ENCODE measurements around the gene METTL18.
"Not testable (repeated sequence)": the region's sequence is repeated elsewhere in the genome, so short reads cannot be mapped to it uniquely, and the experiment has no call there.

METTL18 gene

DNA sequence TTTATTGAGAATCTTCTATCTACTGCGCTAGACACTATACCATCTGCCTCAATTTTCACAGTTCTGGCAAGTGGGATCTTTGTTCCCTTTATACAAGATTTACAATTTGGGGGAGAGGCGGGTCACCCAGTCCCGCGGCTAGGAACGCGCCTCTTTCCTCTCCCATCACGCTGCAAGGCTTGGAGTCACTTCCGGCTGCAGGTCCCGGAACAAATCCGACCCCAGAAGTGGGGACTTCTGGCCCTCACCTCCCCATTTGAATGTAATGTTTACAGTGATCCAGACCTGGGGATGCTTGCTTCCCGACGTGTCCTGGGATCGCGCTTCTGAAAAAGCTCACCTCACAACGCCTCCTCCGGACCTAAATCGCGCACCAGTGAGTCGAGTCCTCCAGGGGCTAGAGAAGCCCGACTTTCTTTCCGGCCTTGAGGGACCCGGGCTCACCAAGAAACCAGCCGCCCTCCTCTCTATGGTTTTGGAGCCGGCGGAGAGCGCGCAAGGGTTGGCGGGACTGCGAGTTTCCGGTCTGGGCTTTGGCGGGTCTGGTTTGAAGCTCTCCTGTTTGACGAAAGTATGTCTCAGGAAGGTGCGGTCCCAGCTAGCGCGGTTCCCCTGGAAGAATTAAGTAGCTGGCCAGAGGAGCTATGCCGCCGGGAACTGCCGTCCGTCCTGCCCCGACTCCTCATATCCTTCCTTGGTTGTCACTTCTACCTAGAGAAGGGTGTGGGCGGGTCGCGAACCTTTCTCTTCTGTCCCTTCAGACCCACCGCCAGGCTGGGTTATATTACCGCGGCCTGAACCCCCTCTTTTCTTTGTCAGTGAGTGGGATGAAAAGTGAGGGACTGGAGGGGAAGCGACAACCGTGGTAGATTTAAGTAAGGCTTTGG, at the start of gene METTL18:
Gene METTL18, minus strand, starts transcription at position 378 of the 887 bp plus-strand sequence. CDS start 1,212 bp downstream, outside the sequence.
- DNase-seq = peak; percentile 95

DNA sequence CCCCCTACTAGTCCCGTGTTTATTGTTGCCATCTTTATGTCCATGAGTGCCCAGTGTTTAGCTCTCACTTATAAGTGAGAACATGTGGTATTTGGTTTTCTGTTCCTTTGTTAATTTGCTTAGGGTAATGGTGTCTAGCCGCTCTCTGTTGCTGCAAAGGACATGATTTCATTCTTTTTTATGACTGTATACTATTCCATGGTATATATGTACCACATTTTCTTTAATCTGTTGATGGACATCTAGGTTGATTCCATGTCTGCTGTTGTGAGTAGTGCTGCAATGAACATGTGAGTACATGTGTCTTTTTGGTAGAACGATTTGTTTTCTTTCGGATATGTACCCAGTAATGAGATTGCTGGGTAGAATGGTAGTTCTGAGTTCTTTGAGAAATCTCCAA, 44.2 kb upstream of the METTL18 start:
- no peak for DNase-seq

DNA sequence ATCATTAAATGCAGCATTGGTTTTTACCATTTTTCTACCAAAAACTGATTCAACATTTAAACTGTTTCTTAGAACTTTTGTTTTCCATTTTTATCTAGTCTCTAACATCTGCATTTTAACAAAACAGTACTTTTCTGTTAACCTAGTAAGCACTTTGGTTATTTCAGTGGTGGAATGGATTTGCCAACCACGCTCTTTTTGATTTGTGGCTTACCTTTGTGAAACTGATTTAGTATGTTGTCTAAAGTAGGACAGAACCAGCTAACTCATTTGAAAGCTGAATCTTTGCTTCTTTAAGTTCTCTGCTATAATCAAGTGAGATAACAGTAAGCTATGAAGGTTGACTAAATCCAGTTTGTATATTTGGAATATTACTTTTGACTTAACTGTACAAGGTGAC, 41.5 kb upstream of the METTL18 start:
- DNase-seq = no peak

DNA sequence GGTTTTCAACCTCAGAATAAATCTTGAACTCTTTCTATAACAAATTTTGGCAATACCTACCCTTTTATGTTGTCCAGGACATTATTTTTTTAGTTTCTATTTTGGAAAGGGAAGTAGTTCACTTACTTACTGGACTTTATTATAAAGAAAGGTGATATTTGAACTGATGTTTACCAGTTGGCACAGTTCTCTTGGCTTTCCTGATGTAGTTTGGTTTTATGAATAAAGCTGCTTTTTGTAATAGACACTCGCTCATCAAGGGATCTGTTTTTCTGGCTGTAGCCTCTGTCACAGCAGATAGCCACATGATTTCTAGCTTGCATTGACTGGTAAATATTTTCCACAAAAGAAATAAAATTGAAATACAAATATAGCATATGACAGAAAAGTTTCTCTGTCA, 40.9 kb upstream of the METTL18 start:
- DNase-seq = no peak

DNA sequence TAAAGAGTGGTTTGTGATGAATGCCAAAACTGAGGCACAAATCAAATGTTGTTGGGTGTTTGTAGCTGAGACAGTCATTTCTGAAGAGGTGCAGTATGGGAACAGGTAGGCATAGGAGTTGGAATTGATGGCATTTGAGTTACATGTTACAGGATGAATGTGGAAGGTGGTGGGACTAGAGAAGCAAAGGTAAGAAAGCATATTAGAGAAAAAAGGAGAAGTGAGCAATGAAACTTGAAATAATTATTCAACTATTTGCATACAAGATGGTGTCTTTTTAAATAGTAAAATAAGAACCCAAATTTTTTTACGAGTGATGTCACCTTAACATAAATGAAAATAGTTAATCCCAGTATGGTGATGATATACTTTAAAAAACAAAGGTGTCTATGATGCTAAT, 40.2 kb upstream of the METTL18 start:
- DNase-seq = no peak

DNA sequence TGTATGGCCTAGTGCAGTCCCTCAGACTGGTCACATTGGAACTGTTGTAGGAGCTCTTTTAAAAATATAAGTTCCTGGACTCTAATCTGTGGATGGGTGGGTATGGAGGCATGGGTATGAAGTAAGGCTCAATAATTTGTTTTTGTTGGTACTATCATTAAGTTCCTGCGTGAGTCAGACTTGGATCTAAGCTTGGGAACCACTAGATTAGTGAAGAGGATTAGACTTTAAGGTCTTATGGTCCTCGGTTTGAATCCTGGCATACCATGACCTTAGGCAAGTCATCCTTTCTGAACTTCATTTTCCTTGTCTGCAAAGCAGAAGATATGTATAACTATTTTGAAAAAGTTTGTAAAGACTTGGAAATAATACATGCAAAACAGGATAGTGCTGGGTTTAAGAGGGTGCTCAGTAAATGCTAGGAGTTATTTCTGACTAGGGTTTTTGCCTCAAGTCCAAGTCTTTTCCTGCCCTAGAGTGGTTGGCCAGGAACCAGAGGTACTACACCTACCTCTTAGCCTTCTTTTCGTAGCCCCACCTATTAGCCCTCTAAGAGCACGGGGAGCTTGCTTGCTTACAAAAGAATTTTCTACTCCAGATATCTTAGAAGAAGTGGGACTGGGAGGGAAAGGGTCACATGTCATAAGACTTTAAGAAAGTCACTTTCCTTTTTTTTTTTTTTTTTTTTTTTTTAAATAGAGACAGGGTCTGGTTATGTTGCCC, 38.6 kb upstream of the METTL18 start:
- no peak for DNase-seq

DNA sequence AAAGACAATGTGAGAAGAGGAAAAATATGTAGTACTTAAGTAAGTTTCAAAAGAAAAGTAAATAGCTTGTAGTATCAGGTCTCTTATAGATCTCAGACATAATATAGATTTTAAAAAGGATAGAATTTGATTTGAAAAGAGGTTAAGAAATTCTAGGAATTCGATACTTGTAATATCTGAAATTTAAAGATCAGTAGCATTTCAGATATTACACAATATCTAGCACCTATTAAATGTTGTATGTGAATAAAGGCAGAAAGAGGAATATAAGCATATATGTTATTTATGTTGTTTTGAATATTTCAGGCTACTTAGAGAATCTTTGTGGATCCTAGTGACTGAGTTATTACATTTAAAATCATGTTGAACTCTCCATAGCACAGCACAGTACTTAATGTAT, 35.0 kb upstream of the METTL18 start:
- no peak for DNase-seq

DNA sequence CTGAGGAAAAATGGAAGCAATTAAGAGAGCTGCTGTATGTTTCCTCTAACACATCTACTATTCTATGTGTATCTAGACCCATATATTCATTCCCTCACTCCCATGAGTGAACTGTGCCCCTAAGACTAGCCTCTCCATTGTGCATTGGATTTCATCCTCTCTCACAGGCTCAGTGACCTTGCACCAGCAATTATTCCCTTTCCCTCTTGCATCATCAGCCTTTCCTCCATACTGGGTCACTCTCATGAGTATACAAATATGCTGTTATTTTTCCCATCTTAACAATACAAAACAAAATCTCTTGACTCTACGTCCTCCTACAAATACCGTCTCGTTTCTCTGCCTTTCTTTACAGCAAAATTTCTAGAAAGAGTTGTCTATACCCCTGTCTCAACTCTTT, 29.4 kb upstream of the METTL18 start:
- no peak for DNase-seq

DNA sequence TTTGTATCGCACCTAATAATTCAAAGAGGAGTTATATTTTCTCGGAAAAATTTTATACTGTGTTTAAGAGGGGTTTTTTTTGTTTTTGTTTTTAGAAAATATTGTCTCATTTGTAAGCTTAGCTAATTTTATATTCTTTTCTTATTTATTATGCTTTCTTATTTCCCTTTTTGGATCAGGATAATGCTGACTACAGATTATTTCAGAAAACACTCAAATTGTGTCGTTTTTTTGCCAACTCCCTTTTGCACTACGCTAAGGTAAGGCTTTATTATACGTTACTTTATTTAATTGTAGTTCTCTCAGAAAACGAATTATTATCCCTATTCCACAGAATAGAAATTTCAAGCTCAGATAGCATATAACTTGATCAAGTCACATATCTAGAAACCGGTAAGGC, 26.8 kb upstream of the METTL18 start:
- no peak for DNase-seq

DNA sequence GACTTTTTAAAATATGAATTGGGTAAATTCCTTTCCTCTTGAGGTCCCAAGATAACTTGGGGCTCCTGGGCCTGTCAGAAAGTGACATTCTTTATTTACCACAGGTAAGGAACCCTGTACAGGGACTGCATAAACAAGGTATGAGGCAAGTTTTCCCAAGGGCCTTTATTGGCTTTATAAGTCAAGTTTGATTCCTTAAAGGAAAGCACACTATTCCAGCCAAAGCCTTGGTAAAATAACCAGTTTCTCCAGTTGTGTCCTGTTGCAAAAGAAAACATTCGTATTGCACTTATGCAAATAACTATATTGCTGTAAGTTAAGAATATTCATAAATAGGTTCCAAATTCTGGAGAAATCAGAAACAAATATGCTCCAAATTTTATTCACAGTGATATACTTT, 21.9 kb upstream of the METTL18 start:
- no peak for DNase-seq

DNA sequence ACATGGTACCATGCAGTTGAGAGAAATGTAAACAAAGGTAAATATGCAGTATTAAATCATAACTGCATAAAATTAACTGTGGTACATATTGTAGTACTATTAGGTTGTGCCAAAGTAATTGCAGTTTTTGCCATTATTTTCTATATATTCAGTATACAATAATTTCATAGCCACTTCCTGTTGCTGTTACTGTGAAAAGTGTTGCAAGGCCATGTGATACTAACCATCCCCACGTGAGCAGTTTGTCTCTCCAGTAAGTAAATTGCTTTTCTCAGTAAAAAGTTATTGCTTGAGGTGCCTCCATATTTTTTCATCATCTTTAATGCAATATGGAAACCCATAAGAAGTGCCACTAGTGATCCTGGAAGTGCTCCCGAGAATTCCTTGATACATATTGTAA, 19.6 kb upstream of the METTL18 start:
- DNase-seq = no peak

DNA sequence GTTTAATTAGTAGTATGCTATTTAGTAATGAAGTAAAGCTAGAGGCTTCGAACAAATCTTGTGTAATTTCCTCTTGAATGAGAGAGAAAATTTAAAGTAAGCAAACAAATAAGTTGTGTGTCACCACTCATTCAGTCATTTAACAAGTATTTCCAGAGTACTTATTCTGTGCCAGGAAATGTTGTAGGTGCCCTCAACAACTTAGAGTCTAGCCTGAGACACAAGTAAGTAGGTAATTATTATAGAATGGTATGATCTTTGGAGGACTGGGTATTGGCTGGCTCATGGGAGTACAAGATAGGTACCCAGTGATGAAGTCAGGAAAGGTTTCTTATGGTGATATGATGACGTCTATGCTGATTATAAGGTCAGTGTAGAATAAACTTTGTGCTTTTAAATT, 17.4 kb upstream of the METTL18 start:
- no peak for DNase-seq

DNA sequence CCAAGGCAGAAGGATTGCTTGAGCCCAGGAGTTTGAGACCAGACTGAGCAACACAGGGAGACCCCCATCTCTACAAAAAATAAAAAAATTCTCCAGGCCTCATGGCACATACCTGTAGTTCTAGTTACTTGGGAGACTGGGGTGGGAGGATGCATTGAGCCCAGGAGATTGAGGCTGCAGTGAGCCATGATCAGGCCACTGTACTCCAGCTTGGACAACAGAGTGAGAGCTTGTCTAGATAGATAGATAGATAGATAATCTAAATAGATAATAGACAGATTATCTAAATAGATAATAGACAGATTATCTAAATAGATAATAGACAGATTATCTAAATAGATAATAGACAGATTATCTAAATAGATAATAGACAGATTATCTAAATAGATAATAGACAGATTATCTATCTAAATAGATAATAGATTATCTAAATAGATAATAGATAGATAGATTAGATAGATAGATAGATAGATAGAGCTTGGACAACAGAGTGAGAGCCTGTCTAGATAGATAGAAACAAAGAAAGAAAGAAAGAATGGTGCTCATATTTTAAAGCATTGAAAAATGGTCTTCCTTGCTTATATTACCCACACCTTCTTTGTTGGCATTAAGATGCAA, 16.8 kb upstream of the METTL18 start:
- DNase-seq = not testable (repeated sequence)

DNA sequence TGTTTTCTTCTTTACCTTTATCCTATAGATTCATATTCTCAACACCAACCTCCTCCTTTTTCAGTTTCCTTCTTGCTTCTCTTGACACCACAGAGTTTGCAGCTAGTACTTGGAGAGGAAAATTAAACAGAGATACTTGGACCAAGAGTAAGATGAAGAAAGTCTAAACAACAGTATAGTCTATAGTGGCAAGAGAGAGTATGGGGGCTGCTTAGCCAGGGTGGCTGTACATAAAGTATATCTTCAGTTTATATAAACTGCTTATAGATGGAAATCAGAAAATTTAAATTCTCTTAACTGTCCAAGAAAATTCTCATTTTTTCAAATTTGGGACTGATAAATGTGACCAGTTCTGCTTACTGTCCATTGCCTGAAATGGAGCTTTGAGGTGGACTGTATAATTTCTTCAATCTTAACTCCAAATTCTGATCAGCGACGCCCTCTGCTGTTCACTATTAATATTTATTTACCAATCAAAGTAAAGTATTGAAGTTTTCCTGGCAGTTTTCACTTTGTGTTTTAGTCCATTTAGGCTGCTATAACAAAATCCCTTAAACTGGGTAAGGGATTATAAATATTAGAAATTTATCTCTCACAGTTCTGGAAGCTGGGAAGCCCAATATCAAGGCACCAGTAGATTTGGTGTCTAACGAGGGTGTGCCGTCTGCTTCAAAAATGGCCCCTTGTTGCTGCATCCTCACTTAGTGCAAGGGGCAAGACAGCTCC, 14.8 kb upstream of the METTL18 start:
- no peak for DNase-seq

DNA sequence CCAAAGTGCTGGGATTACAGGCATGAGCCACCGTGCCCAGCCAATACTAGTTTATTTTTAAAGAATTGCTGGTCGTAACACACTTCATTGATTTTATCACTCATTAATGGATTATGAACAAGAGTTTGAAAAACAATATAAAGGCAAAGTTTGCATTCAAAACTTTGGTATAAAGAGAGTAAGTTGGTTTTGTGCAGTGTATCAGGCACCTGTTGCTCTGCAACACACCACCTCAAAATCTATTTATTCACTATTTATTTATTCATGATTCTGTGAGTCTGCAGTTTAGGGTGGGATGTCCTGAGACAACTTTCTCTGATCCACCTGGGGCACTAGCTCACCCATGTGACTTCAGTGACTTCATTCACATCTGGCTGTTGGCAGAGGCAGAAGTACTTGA, 10.2 kb upstream of the METTL18 start:
- no peak for DNase-seq

DNA sequence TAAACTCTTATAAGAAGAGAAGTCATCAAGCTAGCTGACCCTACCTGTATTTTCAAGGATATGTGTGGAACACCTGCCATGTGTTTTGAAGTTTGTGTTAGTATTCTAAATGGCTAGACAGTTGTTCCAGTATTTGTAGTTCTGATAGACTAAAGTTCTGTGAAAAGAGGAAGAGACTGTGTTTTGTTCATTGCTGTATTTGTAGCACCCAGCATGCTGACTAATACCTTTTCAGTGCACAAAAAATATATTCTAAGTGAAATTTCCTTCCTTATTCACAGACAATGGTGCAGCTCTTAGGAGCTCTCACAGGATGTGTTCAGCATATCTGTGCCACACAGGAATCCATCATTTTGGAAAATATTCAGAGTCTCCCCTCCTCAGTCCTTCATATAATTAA, 8.2 kb upstream of the METTL18 start:
- DNase-seq = no peak

DNA sequence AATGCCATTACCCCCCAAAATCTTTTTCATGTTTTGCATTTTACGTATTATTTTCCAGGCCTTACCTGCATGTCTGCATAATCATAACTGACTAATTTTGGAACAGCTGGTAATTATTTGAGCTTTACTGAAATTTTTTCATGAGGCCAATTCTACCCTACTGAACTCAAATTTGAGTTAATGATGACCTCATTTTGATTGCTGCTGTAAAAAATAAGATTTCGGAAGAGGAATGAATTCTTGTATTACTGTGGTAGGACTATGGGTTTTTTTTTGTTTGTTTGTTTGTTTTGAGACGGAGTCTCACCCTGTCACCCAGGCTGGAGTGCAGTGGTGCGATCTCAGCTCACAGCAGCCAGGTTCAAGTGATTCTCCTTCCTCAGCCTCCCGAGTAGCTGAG, 2.6 kb upstream of the METTL18 start:
- no peak for DNase-seq

DNA sequence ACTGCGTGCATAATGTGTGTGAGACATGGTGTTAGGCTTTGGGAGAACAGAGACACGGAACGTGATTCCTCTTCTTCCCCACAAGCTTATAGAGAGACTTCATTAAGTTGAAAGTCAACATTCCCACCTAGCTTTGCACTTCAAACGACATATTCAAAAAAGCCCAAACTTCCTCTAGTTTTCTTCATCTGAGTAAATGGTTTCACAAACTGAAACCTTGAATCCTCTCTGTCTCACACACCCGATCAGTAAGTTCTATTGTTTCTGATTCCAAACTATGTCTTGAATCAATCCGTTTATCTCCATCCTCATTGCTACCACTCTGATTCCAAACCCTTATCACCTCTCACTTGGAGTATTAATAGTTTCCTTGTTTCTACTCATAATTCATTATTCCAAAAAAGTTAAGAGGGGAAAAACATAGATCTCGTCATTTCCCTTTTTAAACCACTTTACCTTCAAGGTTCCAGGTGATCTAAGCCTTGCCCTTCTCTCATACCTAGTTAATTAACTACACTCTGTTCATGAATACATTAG, 1.6 kb upstream of the METTL18 start:
- no peak for DNase-seq

DNA sequence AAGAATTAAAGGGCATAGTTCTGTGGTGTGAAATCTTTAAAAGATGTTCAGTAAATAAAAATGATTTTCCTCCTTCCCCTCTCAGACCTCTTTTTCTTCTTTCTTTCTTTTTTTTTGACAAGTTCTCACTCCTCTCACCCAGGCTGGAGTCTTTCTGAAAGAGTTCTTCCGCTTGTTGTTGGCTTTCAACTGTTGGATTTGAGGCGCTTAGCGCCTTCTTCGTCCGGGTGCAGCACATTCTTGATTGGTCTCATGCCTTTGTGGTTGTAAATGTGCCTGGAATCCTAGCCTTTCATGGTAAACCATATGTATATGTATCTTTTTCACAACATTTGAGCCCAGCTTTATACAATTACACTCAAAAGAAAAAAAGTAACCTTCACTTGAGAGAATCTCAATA, 980 bp upstream of the METTL18 start:
- DNase-seq = no peak

DNA sequence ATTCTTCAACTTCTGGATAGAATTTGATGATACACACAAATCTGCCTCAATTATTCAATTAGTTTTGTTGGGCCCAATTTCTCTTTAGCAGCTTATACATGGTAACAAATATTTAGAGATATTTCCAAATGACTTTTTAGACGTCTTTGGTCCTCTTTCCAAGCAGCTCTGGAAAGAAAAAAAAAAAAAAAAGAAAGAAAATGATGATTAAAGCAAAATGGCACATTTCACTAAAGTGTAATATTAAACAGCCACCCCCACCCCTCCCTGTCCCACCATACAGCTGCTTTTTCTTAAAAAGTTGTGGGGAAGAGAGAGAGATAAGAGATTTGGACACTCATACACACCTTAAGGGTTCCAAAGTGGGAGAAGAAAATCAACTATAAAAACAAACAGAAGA, 977 bp downstream of the METTL18 start:
- DNase-seq = no peak

DNA sequence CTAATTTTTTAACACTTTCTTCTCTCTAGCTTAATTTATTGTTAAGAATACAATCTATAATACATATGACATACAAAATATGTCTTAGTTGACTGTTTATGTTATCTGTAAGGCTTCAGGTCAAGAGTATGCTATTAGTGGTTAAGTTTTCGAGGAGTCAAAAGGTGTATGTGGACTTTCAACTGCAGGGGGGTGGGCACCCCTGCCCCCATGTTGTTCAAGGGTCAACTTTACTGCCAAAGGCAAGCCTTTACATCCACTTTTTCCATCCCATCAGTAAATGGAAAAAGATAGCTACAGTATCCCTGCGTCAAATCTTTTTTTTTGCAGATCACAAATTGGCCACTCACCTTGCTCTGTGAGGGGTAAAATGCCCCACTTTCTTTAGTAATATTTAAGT, 6.3 kb downstream of the METTL18 start:
- no peak for DNase-seq

DNA sequence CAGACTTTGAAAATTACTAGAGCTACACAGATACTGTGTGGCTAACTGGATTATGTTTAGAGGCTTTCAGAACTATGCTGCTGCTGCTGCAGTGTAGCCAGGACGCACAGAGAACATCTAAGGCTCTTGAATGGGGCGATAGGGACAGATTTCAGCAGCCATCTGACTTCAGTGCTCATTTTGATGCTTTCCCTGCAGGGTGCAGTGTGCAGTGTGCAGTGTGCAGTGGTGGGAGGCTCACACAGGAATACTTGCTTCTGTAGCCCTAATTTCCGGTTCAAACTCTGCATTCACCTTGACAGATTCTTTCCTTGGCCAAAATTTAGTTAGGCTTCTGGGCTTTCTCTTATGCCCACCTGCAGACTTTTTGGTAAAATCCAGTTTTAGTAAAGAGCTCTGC, 7.7 kb downstream of the METTL18 start:
- DNase-seq = no peak

DNA sequence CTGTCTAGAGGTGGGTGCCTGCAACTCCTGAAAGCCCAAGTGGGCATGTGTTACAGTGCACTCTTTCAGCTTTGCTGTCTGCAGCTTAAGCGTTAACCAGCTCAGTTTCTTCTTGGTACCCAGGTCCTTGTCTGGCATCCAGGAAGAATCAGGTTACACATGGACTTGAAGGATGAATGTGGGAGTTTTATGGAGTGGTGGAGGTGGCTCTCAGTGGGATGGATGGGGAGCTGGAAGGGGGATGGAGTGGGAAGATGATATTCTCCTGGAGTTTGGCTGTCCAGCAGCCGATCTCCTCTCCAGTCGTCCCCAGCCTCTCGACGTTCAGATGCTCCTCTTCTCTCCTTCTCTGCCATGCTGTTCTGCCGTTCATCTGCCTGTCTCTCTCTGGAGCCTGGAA, 9.4 kb downstream of the METTL18 start:
- DNase-seq = no peak
